Spleen (tissue), 11 donors: ENCODE measurements around the gene CD180. TPM values are rescaled to one million over a fixed set of nuclear protein-coding genes. Genes with fewer than 3 reads are reported as not detected.

Experiments used
- DNase-seq: peaks from one replicate; pipeline ENCODE4 v3.0.0-alpha.2; 2020
- H3K27ac ChIP-seq, 8 donors: fragments of 200-600 bp; sonication (generic) in 7 of 8; 1 replicate in 4 of 8; 2 replicates in 4 of 8; pipeline versions ENCODE4 v1.5.0 to v1.8.0; 2016 to 2021; ENCODE audit warnings: inconsistent platforms in 4 of 8, mild to moderate bottlenecking in 4 of 8, moderate library complexity in 1 of 8
- H3K27me3 ChIP-seq, 7 donors: fragments of 200-600 bp; sonication (generic) in 6 of 7; replicated peaks in 1 of 7; 1 replicate in 4 of 7; 2 replicates in 3 of 7; pipeline versions ENCODE4 v1.5.0 to v1.8.0; 2016 to 2021; ENCODE audit warnings: inconsistent platforms in 3 of 7, mild to moderate bottlenecking in 1 of 7
- H3K36me3 ChIP-seq, 6 donors: fragments of 200-600 bp; sonication (generic) in 5 of 6; 1 replicate in 4 of 6; 2 replicates in 2 of 6; pipeline versions ENCODE4 v1.5.0 to v1.8.0; 2016 to 2021; ENCODE audit warnings: inconsistent platforms in 2 of 6
- H3K4me1 ChIP-seq, 6 donors: fragments of 200-600 bp; sonication (generic) in 5 of 6; 1 replicate in 3 of 6; 2 replicates in 3 of 6; pipeline versions ENCODE4 v1.5.0 to v1.8.0; 2016 to 2021; ENCODE audit warnings: inconsistent platforms in 3 of 6
- H3K4me3 ChIP-seq, 8 donors: fragments of 200-600 bp; sonication (generic) in 7 of 8; 1 replicate in 4 of 8; 2 replicates in 4 of 8; pipeline versions ENCODE4 v1.5.0 to v1.8.0; 2016 to 2021; ENCODE audit warnings: inconsistent platforms in 4 of 8, mild to moderate bottlenecking in 4 of 8, moderate library complexity in 2 of 8
- H3K9me3 ChIP-seq, 8 donors: fragments of 200-600 bp; sonication (generic) in 7 of 8; 1 replicate in 4 of 8; 2 replicates in 4 of 8; pipeline versions ENCODE4 v1.5.0 to v1.8.0; 2016 to 2021; ENCODE audit warnings: inconsistent platforms in 4 of 8
- POLR2A ChIP-seq, 3 donors: fragments of 450-650 bp; IDR thresholded peaks; one replicate each; pipeline ENCODE4 v1.5.1; 2017; ENCODE audit warnings: antibody characterized with exemption in 3 of 3, mild to moderate bottlenecking in 1 of 3
- POLR2AphosphoS5 ChIP-seq, 3 donors: sonication (generic); formaldehyde crosslinking; IDR thresholded peaks; one replicate each; pipeline ENCODE4 v1.5.1; 2017; ENCODE audit warnings: antibody characterized with exemption in 3 of 3
- WGBS, 5 donors: extraction: QIAGEN DNeasy Blood & Tissue Kit in 3 of 5; methylation state at CpG; one replicate each; pipeline versions ENCODE4 v1.1.5 to v1.1.7; 2013 to 2018; 5-methylcytosine and 5-hydroxymethylcytosine counted together
- intact Hi-C: fragments of 100-400 bp; cut with DNase I; formaldehyde crosslinking; loops from one replicate; pipeline ENCODE4 v1.15.0; 2023; ENCODE audit warnings: low total_unique reads
- polyA plus RNA-seq, 3 donors: library from polyadenylated mRNA; stranded (reverse); fragments of 200-250 nt; gene quantifications; one replicate each; pipeline ENCODE4 v1.2.1, GENCODE V29; 2013
- total RNA-seq, 7 donors: library from RNA; depleted of rRNA in 3 of 7; stranded (reverse); fragments of >200 nt in 3 of 7; fragmentation: NEBNext Ultra II Directional in 4 of 7; extraction: Animal tissue kit (Norgen Biotek cat#: 25700) in 4 of 7; gene quantifications; one replicate each; pipeline versions ENCODE4 v1.1.0 to v1.2.1, GENCODE V29; 2016 to 2021
- TF ChIP-seq, protein P1 (sequence below), 11 experiments: fragments of 200-600 bp in 7 of 11; fragments of 450-650 bp in 4 of 11; sonication (generic) in 4 of 11; IDR thresholded peaks in 8 of 11; conservative IDR thresholded peaks in 3 of 11; 1 replicate in 7 of 11; 2 replicates in 4 of 11; pipeline versions ENCODE4 v1.4.0 to v1.8.0; 2016 to 2021; ENCODE audit warnings: antibody characterized with exemption in 11 of 11, inconsistent platforms in 4 of 11, mild to moderate bottlenecking in 1 of 11
- donor health status: healthy with polysubstance abuse.
- donor health status: DM: no; HTN: no; CAD: no; lungs with moderate emphysema.
- donor health status: DM: no; HTN: no; CAD: no.
- donor health status: Bipolar disorder and iron deficiency.
- donor health status: healthy.
- donor health status: DM: no; HTN: no; CAD: no.
- donor health status: DM: yes; HTN: yes; CAD: no.

CD180 gene
- total and polyA plus RNA-seq, 10 donors = 11.6 to 39.2 (median 25.0) TPM

DNA sequence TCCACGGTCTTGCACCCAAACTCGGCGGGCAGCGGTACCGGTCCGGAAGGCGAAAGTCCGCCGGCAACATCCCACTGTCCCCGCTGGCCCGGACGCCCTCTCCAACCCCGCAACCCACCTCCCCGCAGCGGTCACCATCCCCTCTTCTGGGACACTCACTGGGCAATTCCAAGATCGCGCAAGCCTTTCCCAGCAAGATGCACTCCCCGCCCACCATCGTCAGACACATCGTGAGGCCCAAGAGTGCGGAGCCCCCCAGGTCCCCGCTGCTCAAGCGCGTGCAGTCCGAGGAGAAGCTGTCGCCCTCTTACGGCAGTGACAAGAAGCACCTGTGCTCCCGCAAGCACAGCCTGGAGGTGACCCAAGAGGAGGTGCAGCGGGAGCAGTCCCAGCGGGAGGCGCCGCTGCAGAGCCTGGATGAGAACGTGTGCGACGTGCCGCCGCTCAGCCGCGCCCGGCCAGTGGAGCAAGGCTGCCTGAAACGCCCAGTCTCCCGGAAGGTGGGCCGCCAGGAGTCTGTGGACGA is 33.3 kb downstream of the CD180 start:
- Histone ChIP-seq H3K36me3 (peaks cover 0 to 52% (median 22%) of the 10 kb centered on the region in 6 donors), H3K27me3 (no peaks in the 10 kb centered on the region), H3K4me1 (peaks cover 0 to 90% (median 23%) of the 10 kb centered on the region in 6 donors), H3K9me3 (no peaks in the 10 kb centered on the region), H3K4me3 (no peak overlapping the region), H3K27ac (peak overlapping the region in 2 of 8 donors; percentile 17 to 24)
- intact Hi-C loops = no loop called here
- TF ChIP-seq POLR2AphosphoS5 (IDR thresholded peaks at IDR 0.05) (peak in 1 of 3 donors; percentile 11), POLR2A (IDR thresholded peaks at IDR 0.05) (no peak)
- DNase-seq = peak; percentile 73
- WGBS, 5 donors = 96 to 99% (median 97%) methylated on average over 44 of the region's 44 CpGs

DNA sequence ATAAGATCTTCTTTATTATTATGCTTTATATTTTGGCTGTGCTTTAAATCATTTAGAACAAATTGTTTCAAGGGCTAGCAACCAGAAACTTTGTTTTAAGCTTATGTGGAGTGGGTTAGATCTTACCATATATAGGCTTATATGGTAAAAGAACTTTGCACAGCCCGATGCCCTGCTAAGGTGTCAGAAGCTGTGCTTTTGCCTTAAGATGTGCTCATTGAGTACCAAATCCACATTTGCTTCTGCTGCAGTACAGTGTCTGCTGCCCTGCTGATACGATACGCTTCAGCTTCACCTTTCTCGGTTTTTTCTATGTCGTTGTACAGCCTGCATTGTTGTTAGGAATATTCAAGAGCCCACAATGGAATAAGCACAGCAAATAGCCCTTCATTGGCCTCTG is 34.8 kb downstream of the CD180 start:
- Histone ChIP-seq H3K9me3 (no peaks in the 10 kb centered on the region), H3K4me1 (peaks cover 0 to 85% (median 21%) of the 10 kb centered on the region in 6 donors), H3K27me3 (no peaks in the 10 kb centered on the region), H3K4me3 (no peak overlapping the region), H3K27ac (peak overlapping the region in 5 of 8 donors; percentile 3 to 24 (median 14)), H3K36me3 (peaks cover 0 to 52% (median 22%) of the 10 kb centered on the region in 6 donors)
- intact Hi-C loops = no loop called here
- no peak for TF ChIP-seq POLR2AphosphoS5 (IDR thresholded peaks at IDR 0.05)
- TF ChIP-seq POLR2A (IDR thresholded peaks at IDR 0.05) = no peak
- TF ChIP-seq, protein P1, sequence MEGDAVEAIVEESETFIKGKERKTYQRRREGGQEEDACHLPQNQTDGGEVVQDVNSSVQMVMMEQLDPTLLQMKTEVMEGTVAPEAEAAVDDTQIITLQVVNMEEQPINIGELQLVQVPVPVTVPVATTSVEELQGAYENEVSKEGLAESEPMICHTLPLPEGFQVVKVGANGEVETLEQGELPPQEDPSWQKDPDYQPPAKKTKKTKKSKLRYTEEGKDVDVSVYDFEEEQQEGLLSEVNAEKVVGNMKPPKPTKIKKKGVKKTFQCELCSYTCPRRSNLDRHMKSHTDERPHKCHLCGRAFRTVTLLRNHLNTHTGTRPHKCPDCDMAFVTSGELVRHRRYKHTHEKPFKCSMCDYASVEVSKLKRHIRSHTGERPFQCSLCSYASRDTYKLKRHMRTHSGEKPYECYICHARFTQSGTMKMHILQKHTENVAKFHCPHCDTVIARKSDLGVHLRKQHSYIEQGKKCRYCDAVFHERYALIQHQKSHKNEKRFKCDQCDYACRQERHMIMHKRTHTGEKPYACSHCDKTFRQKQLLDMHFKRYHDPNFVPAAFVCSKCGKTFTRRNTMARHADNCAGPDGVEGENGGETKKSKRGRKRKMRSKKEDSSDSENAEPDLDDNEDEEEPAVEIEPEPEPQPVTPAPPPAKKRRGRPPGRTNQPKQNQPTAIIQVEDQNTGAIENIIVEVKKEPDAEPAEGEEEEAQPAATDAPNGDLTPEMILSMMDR (IDR thresholded peaks at IDR 0.05 in 8 of 11, conservative IDR thresholded peaks at IDR 0.05 in 3 of 11) = no peak
- 93 to 97% (median 94%) methylated on average over 5 of the region's 5 CpGs for WGBS, 5 donors
- no peak for DNase-seq

DNA sequence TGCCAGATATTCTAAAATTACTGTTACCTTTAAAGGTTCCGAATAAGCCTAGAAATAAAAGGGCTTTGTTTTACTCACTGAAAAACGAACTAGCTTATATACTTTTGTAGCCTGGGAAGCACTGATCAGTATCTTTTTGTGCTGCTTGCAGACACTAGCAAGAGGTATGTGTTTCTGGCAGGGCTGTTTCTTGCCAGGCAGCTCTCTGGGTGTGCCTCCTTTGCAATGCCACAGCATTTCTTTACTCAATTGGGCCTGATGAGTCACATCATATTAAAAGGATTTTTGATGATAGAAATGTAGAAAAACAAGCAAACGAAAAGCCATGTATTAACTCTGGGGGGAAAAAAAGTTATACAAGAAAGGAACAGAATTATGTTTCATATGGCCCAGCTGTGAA is 35.6 kb downstream of the CD180 start:
- Histone ChIP-seq H3K27me3 (no peaks in the 10 kb centered on the region), H3K4me1 (peaks cover 0 to 81% (median 14%) of the 10 kb centered on the region in 6 donors), H3K36me3 (peaks cover 0 to 57% (median 23%) of the 10 kb centered on the region in 6 donors), H3K27ac (peak overlapping the region in 4 of 8 donors; percentile 3 to 25 (median 12)), H3K9me3 (no peaks in the 10 kb centered on the region), H3K4me3 (no peak overlapping the region)
- intact Hi-C loops = no loop called here
- no peak for TF ChIP-seq POLR2AphosphoS5 (IDR thresholded peaks at IDR 0.05)
- TF ChIP-seq, protein P1 (IDR thresholded peaks at IDR 0.05 in 8 of 11, conservative IDR thresholded peaks at IDR 0.05 in 3 of 11) = no peak
- no peak for TF ChIP-seq POLR2A (IDR thresholded peaks at IDR 0.05)
- no peak for DNase-seq
- 74 to 85% (median 75%) methylated on average over 3 of the region's 3 CpGs for WGBS, 5 donors

DNA sequence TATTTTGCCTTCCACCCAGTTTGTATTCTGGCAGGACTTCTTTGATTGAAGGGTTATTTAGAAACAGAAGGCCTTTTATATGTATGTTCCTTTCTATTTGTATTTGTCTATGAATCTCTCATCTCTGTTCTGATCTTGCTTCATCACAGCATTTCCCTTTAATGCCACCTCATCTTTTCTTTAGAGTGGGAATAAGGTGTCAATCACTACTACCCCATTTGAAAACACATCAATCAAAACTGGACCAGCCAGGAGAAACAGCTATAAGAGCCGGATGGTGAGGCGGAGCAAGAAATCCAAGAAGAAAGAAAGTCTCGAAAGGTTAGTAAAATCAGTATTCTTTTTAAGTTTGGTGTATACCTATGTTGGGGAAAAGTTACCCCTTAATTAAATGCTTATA is 36.3 kb downstream of the CD180 start:
- Histone ChIP-seq H3K9me3 (no peaks in the 10 kb centered on the region), H3K36me3 (peaks cover 0 to 60% (median 25%) of the 10 kb centered on the region in 6 donors), H3K4me3 (no peak overlapping the region), H3K4me1 (peaks cover 0 to 74% (median 7%) of the 10 kb centered on the region in 6 donors), H3K27ac (peak overlapping the region in 2 of 8 donors; percentile 14 to 25), H3K27me3 (no peaks in the 10 kb centered on the region)
- WGBS, 5 donors = 90 to 98% (median 96%) methylated on average over 3 of the region's 3 CpGs
- no peak for DNase-seq
- no peak for TF ChIP-seq POLR2A (IDR thresholded peaks at IDR 0.05)
- TF ChIP-seq, protein P1 (IDR thresholded peaks at IDR 0.05 in 8 of 11, conservative IDR thresholded peaks at IDR 0.05 in 3 of 11) = no peak
- no peak for TF ChIP-seq POLR2AphosphoS5 (IDR thresholded peaks at IDR 0.05)
- intact Hi-C loops = no loop called here
